IMR-90 (cell line): Measurements from ENCODE around the gene ELMO1.

Experiments
- BHLHE40 ChIP-seq: fragments of 150-350 bp; IDR thresholded peaks from 2 replicates; pipeline ENCODE4 v1.6.1; 2016; ENCODE audit warnings: mild to moderate bottlenecking, low read depth, low read length
- CTCF ChIP-seq: conservative IDR thresholded peaks from 2 replicates; pipeline ENCODE4 v1.5.1; 2012; ENCODE audit warnings: mild to moderate bottlenecking, low read depth, low read length, improper control_type of control experiment
- FOS ChIP-seq: fragments of 150-350 bp; IDR thresholded peaks from 2 replicates; pipeline ENCODE4 v1.6.1; 2016; ENCODE audit warnings: low read depth, low read length
- MXI1 ChIP-seq: IDR thresholded peaks from 2 replicates; pipeline ENCODE4 v1.6.1; 2012; ENCODE audit warnings: low read depth, mild to moderate bottlenecking, low read length, moderate library complexity, borderline replicate concordance
- POLR2A ChIP-seq: IDR thresholded peaks from 2 replicates; pipeline ENCODE4 v1.6.1; 2012; ENCODE audit warnings: mild to moderate bottlenecking, low read depth, low read length
- RCOR1 ChIP-seq: IDR thresholded peaks from 2 replicates; pipeline ENCODE4 v1.6.1; 2012; ENCODE audit warnings: mild to moderate bottlenecking, low read length, improper control_type of control experiment; ENCODE audit not compliant: insufficient replicate concordance
- RFX5 ChIP-seq: IDR thresholded peaks from 2 replicates; pipeline ENCODE4 v1.8.0; 2012; ENCODE audit warnings: low read depth, mild to moderate bottlenecking, low read length, moderate library complexity
- SMC3 ChIP-seq: fragments of 150-350 bp; IDR thresholded peaks from 2 replicates; pipeline ENCODE4 v1.6.1; 2016; ENCODE audit warnings: low read depth, mild to moderate bottlenecking, antibody characterized with exemption, low read length, moderate library complexity

DNA sequence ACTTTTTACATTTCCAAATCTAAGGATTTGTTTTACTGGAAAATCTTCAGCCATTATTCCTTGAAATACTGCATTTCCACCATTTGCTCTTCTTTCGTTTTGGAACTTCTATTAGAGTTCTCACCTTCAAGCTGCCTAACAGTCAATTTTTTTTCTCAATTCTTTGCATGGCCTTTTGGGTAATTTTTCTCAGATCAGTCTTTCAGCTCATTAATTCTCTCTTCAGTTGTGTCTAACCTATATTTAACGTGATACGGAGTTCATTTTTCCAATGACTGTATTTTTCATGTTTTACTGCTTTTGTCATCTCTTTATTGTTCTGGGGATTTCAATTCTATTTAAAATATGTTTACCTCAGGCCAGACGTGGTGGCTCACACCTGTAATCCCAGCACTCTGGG is 600.7 kb downstream of the ELMO1 start:
- no peak for TF ChIP-seq CTCF
- TF ChIP-seq POLR2A, result no peak
- no peak for TF ChIP-seq RFX5
- TF ChIP-seq MXI1, result no peak
- no peak for TF ChIP-seq SMC3
- no peak for TF ChIP-seq BHLHE40
- no peak for TF ChIP-seq FOS
- no peak for TF ChIP-seq RCOR1
